ENCODE results near the gene NAALADL2. TPM values are rescaled to one million over a fixed set of nuclear protein-coding genes. Genes with fewer than 3 reads are reported as not detected.

NAALADL2 gene
- total RNA-seq, 1 donor from 2014 or later = 1.1 TPM

- no peak for TF ChIP-seq CTCF (IDR thresholded peaks at IDR 0.05; ENCODE audit: insufficient read depth, low read length, severe bottlenecking)
- DNase-seq (ENCODE audit: low read depth) = peak; percentile 10
- no peaks in the 10 kb centered on the region for H3K27me3 ChIP-seq (ENCODE audit: control insufficient read depth, insufficient read depth, low read length)
- H3K36me3 ChIP-seq (ENCODE audit: control insufficient read depth, insufficient read depth, low read length) = no peaks in the 10 kb centered on the region
- FAIRE-seq = no peak
- no peak overlapping the region for H3K4me3 ChIP-seq (ENCODE audit: low read depth, low read length)
These were observed 453.7 kb downstream of the NAALADL2 start for GRCh38 chr3:175312791-175313190.

- no peaks in the 10 kb centered on the region for H3K36me3 ChIP-seq (ENCODE audit: control insufficient read depth, insufficient read depth, low read length)
- DNase-seq (ENCODE audit: low read depth) = peak; percentile 16
- no peaks in the 10 kb centered on the region for H3K27me3 ChIP-seq (ENCODE audit: control insufficient read depth, insufficient read depth, low read length)
- FAIRE-seq = no peak
- H3K4me3 ChIP-seq (ENCODE audit: low read depth, low read length) = no peak overlapping the region
- TF ChIP-seq CTCF (IDR thresholded peaks at IDR 0.05; ENCODE audit: insufficient read depth, low read length, severe bottlenecking) = no peak
These were observed 457.7 kb downstream of the NAALADL2 start for GRCh38 chr3:175316799-175317198.

GRCh38 chr3:175325440-175325839 is 466.3 kb downstream of the NAALADL2 start:
- no peak for TF ChIP-seq CTCF (IDR thresholded peaks at IDR 0.05; ENCODE audit: insufficient read depth, low read length, severe bottlenecking)
- Histone ChIP-seq H3K36me3 (ENCODE audit: control insufficient read depth, insufficient read depth, low read length) (no peaks in the 10 kb centered on the region), H3K4me3 (ENCODE audit: low read depth, low read length) (no peak overlapping the region), H3K27me3 (ENCODE audit: control insufficient read depth, insufficient read depth, low read length) (no peaks in the 10 kb centered on the region)
- DNase-seq (ENCODE audit: low read depth) (peak; percentile 45), FAIRE-seq (no peak)

DNA sequence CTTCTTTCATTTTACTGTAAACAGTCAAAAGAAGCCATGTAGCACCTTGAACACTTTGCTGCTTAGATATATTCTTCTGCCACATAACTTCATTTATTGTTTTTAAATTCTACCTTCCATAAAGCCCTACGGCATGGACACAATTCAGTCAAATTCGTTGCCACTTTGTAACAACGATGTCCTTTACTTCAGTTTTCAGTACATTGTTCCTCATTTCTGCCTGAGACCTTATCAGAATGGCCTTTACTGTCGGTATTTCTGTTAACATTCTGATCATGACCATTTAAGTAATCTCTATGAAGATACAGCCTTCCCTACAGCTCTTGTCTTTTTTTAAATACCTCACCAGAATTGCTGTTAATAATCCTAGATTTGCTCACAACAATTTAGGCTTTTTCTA is 466.9 kb downstream of the NAALADL2 start:
- FAIRE-seq = no peak
- Histone ChIP-seq H3K36me3 (ENCODE audit: control insufficient read depth, insufficient read depth, low read length) (no peaks in the 10 kb centered on the region), H3K27me3 (ENCODE audit: control insufficient read depth, insufficient read depth, low read length) (no peaks in the 10 kb centered on the region), H3K4me3 (ENCODE audit: low read depth, low read length) (no peak overlapping the region)
- TF ChIP-seq CTCF (IDR thresholded peaks at IDR 0.05; ENCODE audit: insufficient read depth, low read length, severe bottlenecking) = no peak
- no peak for DNase-seq (ENCODE audit: low read depth)

DNA sequence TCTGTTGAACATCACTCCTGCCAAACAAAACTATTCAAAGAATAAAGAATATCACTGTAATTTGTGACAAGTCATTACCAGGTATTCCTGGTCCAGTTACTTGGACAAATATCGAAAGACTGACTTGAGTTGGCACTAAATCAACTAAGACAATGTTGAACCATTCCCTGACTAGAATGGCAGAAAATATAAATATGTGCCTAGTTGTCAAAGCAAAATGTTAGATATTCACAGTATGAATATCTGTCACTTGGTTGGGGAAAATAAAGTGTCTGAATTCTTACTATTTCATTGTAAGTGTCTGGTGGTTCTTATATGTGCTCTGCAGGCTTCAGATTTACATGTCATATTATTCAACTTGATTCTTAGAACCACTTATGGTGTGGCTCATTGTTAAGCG is 470.2 kb downstream of the NAALADL2 start:
- no peak for TF ChIP-seq CTCF (IDR thresholded peaks at IDR 0.05; ENCODE audit: insufficient read depth, low read length, severe bottlenecking)
- FAIRE-seq = no peak

GRCh38 chr3:175335229-175335628 is 476.1 kb downstream of the NAALADL2 start:
- Histone ChIP-seq H3K27me3 (ENCODE audit: control insufficient read depth, insufficient read depth, low read length) (no peaks in the 10 kb centered on the region), H3K36me3 (ENCODE audit: control insufficient read depth, insufficient read depth, low read length) (no peaks in the 10 kb centered on the region), H3K4me3 (ENCODE audit: low read depth, low read length) (no peak overlapping the region)
- no peak for TF ChIP-seq CTCF (IDR thresholded peaks at IDR 0.05; ENCODE audit: insufficient read depth, low read length, severe bottlenecking)
- DNase-seq (ENCODE audit: low read depth) (no peak), FAIRE-seq (no peak)

More for the DNA sequence above, 470.2 kb downstream of the NAALADL2 start:
- Histone ChIP-seq H3K4me3 (ENCODE audit: low read depth, low read length) (no peak overlapping the region), H3K36me3 (ENCODE audit: control insufficient read depth, insufficient read depth, low read length) (no peaks in the 10 kb centered on the region), H3K27me3 (ENCODE audit: control insufficient read depth, insufficient read depth, low read length) (no peaks in the 10 kb centered on the region)
- DNase-seq (ENCODE audit: low read depth) = no peak

All from bronchial epithelial cell (primary cell).